Measurements from ENCODE around the gene IPO8. TPM values are rescaled to one million over a fixed set of nuclear protein-coding genes. Genes with fewer than 3 reads are reported as not detected.

IPO8 gene
- total and polyA plus RNA-seq, 2 of the 8 experiments (the other 6 are each of a cell fraction or from before 2014, with no cell fraction given): 7.2 to 59.8 TPM

DNA sequence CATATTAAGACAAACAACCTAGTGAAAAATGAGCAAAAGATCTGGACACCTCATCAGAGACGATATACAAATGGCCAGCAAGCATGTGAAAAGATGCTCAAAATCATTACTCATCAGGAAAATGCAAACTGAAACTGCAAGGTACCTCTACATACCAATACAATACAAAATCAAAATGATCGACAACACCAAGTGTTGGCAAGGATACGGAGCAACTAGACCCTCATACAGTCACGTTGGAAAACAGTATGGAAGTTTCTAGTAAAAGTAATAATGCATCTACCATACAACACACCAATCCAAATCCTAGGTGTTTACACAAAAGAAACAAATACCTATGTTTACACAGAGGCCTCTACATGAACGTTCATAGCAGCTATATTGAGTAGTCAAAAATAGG lies 99.9 kb downstream of the IPO8 start:
- no peak overlapping the region for H2AFZ ChIP-seq (ENCODE audit: low read length)
- H2BK15ac ChIP-seq (ENCODE audit: low read length): no peak overlapping the region
- no peak overlapping the region for H2AK5ac ChIP-seq (ENCODE audit: low read depth, low read length)
- no peaks in the 10 kb centered on the region for H3K79me1 ChIP-seq (ENCODE audit: low read depth, low read length)
- no peak overlapping the region for H3K9ac ChIP-seq (replicated peaks in 1 of 4; ENCODE audit: extremely low read depth in 1 of 4, low read depth in 3 of 4, low read length in 3 of 4)
- no peaks in the 10 kb centered on the region for H3K27me3 ChIP-seq (replicated peaks in 1 of 4; ENCODE audit: control insufficient read depth in 3 of 4, extremely low read depth in 1 of 4, insufficient read depth in 3 of 4, low read length in 3 of 4)
- no peak overlapping the region for H3K18ac ChIP-seq (ENCODE audit: extremely low read depth, low read length)
- 0 out of 4 replicates have a peak, but pooled peaks cover 0 to 2% of the 10 kb centered on the region in 2 experiments for H3K9me3 ChIP-seq (ENCODE audit: insufficient read depth in 2 of 2, low read depth in 1 of 2, low read length in 1 of 2)
- no peak overlapping the region for H2BK12ac ChIP-seq (ENCODE audit: low read depth, low read length)
- no peak overlapping the region for H3K27ac ChIP-seq (ENCODE audit: low read depth, low read length)
- ChIA-PET POLR2A (ENCODE audit: partially characterized antibody) (no interaction called here), CTCF (ENCODE audit: partially characterized antibody) (no interaction called here)
- FAIRE-seq (no peak), DNase-seq (ENCODE audit: low read depth in 1 of 2, low spot score in 2 of 2) (no peak)
- H3K4me3 ChIP-seq (ENCODE audit: extremely low read depth in 1 of 4, insufficient read depth in 2 of 4, low read depth in 3 of 4, low read length in 4 of 4): no peak overlapping the region
- H3K4ac ChIP-seq (replicated peaks; ENCODE audit: insufficient read length, low read depth, low read length): no peak overlapping the region
- H2BK5ac ChIP-seq (ENCODE audit: low read depth, low read length): no peak overlapping the region
- no peak overlapping the region for H4K5ac ChIP-seq (ENCODE audit: insufficient read length, low read depth, low read length)
- no peak overlapping the region for H4K91ac ChIP-seq (replicated peaks; ENCODE audit: insufficient read length, low read length)
- H3K56ac ChIP-seq (replicated peaks; ENCODE audit: insufficient read length, low read depth, low read length): no peak overlapping the region
- H3K4me2 ChIP-seq (ENCODE audit: insufficient read depth in 1 of 2, low read depth in 2 of 2, low read length in 2 of 2): no peak overlapping the region
- WGBS, 2 experiments (ENCODE audit: extremely low coverage in 1 of 2, insufficient coverage in 1 of 2, insufficient read length in 1 of 2, insufficient replicate concordance in 2 of 2, low coverage in 1 of 2, low lambda C conversion rate in 2 of 2, missing lambda C conversion rate in 1 of 2): 92% methylated on average over 5 of the region's 5 CpGs; no CpG with 5 or more reads in 1 of the 2 experiments
- no peak overlapping the region for H2BK120ac ChIP-seq (replicated peaks; ENCODE audit: low read depth, low read length)
- H3K23me2 ChIP-seq (ENCODE audit: low read depth, low read length): no peaks in the 10 kb centered on the region
- H3K36me3 ChIP-seq (ENCODE audit: control insufficient read depth in 2 of 4, insufficient read depth in 4 of 4, low read length in 3 of 4): no peaks in the 10 kb centered on the region
- no peaks in the 10 kb centered on the region for H4K20me1 ChIP-seq (replicated peaks in 1 of 2; ENCODE audit: control insufficient read depth in 1 of 2, insufficient read depth in 2 of 2, low read length in 2 of 2)
- no peak overlapping the region for H2BK20ac ChIP-seq (ENCODE audit: low read length)
- no peak overlapping the region for H4K8ac ChIP-seq (ENCODE audit: extremely low read depth, insufficient read depth, low read length)
- H3K4me1 ChIP-seq (replicated peaks in 1 of 4; ENCODE audit: control insufficient read depth in 3 of 4, insufficient read depth in 4 of 4, low read length in 3 of 4): no peaks in the 10 kb centered on the region
- H3K79me2 ChIP-seq (ENCODE audit: control insufficient read depth in 1 of 2, insufficient read depth in 2 of 2, low read length in 2 of 2): no peaks in the 10 kb centered on the region
- no peak overlapping the region for H3K23ac ChIP-seq (ENCODE audit: insufficient read length)
- no peak overlapping the region for H3K14ac ChIP-seq (ENCODE audit: insufficient read length)
- TF ChIP-seq BRCA1 (IDR thresholded peaks at IDR 0.05; ENCODE audit: low read depth, low read length) (no peak), TCF12 (IDR thresholded peaks at IDR 0.05; ENCODE audit: low read depth, low read length) (no peak), GABPA (IDR thresholded peaks at IDR 0.05; ENCODE audit: borderline replicate concordance, insufficient read depth, low read length) (no peak), CBX5 (IDR thresholded peaks at IDR 0.05; ENCODE audit: low read depth, low read length) (no peak), EGR1 (IDR thresholded peaks at IDR 0.05; ENCODE audit: borderline replicate concordance, low read depth, low read length) (no peak)
- TF ChIP-seq, protein P1, sequence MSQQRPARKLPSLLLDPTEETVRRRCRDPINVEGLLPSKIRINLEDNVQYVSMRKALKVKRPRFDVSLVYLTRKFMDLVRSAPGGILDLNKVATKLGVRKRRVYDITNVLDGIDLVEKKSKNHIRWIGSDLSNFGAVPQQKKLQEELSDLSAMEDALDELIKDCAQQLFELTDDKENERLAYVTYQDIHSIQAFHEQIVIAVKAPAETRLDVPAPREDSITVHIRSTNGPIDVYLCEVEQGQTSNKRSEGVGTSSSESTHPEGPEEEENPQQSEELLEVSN (IDR thresholded peaks at IDR 0.05): no peak
- TF ChIP-seq, protein P2, sequence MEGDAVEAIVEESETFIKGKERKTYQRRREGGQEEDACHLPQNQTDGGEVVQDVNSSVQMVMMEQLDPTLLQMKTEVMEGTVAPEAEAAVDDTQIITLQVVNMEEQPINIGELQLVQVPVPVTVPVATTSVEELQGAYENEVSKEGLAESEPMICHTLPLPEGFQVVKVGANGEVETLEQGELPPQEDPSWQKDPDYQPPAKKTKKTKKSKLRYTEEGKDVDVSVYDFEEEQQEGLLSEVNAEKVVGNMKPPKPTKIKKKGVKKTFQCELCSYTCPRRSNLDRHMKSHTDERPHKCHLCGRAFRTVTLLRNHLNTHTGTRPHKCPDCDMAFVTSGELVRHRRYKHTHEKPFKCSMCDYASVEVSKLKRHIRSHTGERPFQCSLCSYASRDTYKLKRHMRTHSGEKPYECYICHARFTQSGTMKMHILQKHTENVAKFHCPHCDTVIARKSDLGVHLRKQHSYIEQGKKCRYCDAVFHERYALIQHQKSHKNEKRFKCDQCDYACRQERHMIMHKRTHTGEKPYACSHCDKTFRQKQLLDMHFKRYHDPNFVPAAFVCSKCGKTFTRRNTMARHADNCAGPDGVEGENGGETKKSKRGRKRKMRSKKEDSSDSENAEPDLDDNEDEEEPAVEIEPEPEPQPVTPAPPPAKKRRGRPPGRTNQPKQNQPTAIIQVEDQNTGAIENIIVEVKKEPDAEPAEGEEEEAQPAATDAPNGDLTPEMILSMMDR (IDR thresholded peaks at IDR 0.05; ENCODE audit: control extremely low read depth in 1 of 3, insufficient read depth in 1 of 3, low read depth in 1 of 3, low read length in 3 of 3): no peak
